GM23338 (cell line): ENCODE data around the gene LINGO4. TPM values are rescaled to one million over a fixed set of nuclear protein-coding genes. Genes with fewer than 3 reads are reported as not detected.

ENCODE experiments used
- ATAC-seq: fragments of 200-7000 bp; cut with Tn5 transposase; 3 replicates; pipeline ENCODE4 v1.9.1; 2020
- DNase-seq: peaks from one replicate; pipeline ENCODE4 v3.0.0-alpha.2; 2015; ENCODE audit warnings: low spot score
- H2AFZ ChIP-seq: fragments of 200-600 bp; sonication (generic); 2 replicates; pipeline ENCODE4 v1.8.0; 2016; ENCODE audit warnings: antibody characterized with exemption, mild to moderate bottlenecking, moderate library complexity
- H3F3A ChIP-seq: fragments of 200-600 bp; sonication (generic); replicated peaks from 2 replicates; pipeline ENCODE4 v1.8.0; 2017; ENCODE audit warnings: antibody characterized with exemption, mixed run types, low read depth
- H3K27ac ChIP-seq: fragments of 200-600 bp; sonication (generic); 2 replicates; pipeline ENCODE4 v1.6.1; 2016; ENCODE audit warnings: low read depth
- H3K27me3 ChIP-seq: fragments of 200-600 bp; sonication (generic); 2 replicates; pipeline ENCODE4 v1.8.0; 2016; ENCODE audit warnings: mild to moderate bottlenecking, mixed run types, moderate library complexity; ENCODE audit not compliant: insufficient read depth
- H3K36me3 ChIP-seq: fragments of 200-600 bp; sonication (generic); 2 replicates; pipeline ENCODE4 v1.8.0; 2016; ENCODE audit warnings: mild to moderate bottlenecking; ENCODE audit not compliant: insufficient read depth
- H3K4me1 ChIP-seq: fragments of 200-600 bp; sonication (generic); 2 replicates; pipeline ENCODE4 v1.8.0; 2016; ENCODE audit warnings: mild to moderate bottlenecking, moderate library complexity; ENCODE audit not compliant: insufficient read depth
- H3K4me2 ChIP-seq: fragments of 200-600 bp; sonication (generic); 2 replicates; pipeline ENCODE4 v1.7.1; 2017; ENCODE audit warnings: mixed run types
- H3K4me3 ChIP-seq: fragments of 200-600 bp; sonication (generic); 2 replicates; pipeline ENCODE4 v1.6.1; 2016; ENCODE audit warnings: mixed run types
- H3K79me2 ChIP-seq: fragments of 200-600 bp; sonication (generic); replicated peaks from 2 replicates; pipeline ENCODE4 v1.8.0; 2017; ENCODE audit warnings: mild to moderate bottlenecking; ENCODE audit not compliant: insufficient read depth
- H3K9me2 ChIP-seq: fragments of 200-600 bp; sonication (generic); 2 replicates; pipeline ENCODE4 v1.8.0; 2017; ENCODE audit not compliant: insufficient read depth
- H4K20me1 ChIP-seq: fragments of 200-600 bp; sonication (generic); replicated peaks from 2 replicates; pipeline ENCODE4 v1.8.0; 2017; ENCODE audit warnings: mild to moderate bottlenecking; ENCODE audit not compliant: insufficient read depth
- H3K27ac Mint-ChIP-seq: 2 replicates; pipeline ENCODE4 v1.8.0; 2020; ENCODE audit warnings: inconsistent platforms, mild to moderate bottlenecking, moderate library complexity, mixed read lengths
- H3K27me3 Mint-ChIP-seq: 3 replicates; pipeline ENCODE4 v1.8.0; 2022; ENCODE audit warnings: low read depth, mild to moderate bottlenecking, moderate library complexity, mixed read lengths, inconsistent platforms; ENCODE audit not compliant: insufficient read depth, poor library complexity
- H3K36me3 Mint-ChIP-seq: 3 replicates; pipeline ENCODE4 v1.8.0; 2021; ENCODE audit warnings: low read depth, mild to moderate bottlenecking, inconsistent platforms, moderate library complexity, mixed read lengths
- H3K4me1 Mint-ChIP-seq: 3 replicates; pipeline ENCODE4 v1.8.0; 2020; ENCODE audit warnings: mild to moderate bottlenecking, inconsistent platforms, mixed read lengths
- H3K4me3 Mint-ChIP-seq: 3 replicates; pipeline ENCODE4 v1.8.0; 2021; ENCODE audit warnings: moderate library complexity, mild to moderate bottlenecking, inconsistent platforms, mixed read lengths
- H3K9me3 Mint-ChIP-seq: 3 replicates; pipeline ENCODE4 v1.8.0; 2020; ENCODE audit warnings: moderate library complexity, mild to moderate bottlenecking, inconsistent platforms, mixed read lengths
- CREB1 ChIP-seq: fragments of 250-450 bp; sonication (Bioruptor Pico); IDR thresholded peaks from 2 replicates; pipeline ENCODE4 v1.5.0; 2020; ENCODE audit warnings: low read depth, mild to moderate bottlenecking, moderate library complexity
- EZH2 ChIP-seq: fragments of 200-600 bp; sonication (generic); IDR thresholded peaks from one replicate; pipeline ENCODE4 v1.8.0; 2017; ENCODE audit warnings: antibody characterized with exemption, mild to moderate bottlenecking, low read depth; ENCODE audit not compliant: unreplicated experiment
- JUNB ChIP-seq: IDR thresholded peaks from one replicate; pipeline ENCODE4 v1.6.1; 2016; ENCODE audit warnings: antibody characterized with exemption; ENCODE audit not compliant: unreplicated experiment
- NANOG ChIP-seq: IDR thresholded peaks from 2 replicates; pipeline ENCODE4 v1.6.1; 2016; ENCODE audit warnings: antibody characterized with exemption, borderline replicate concordance
- POLR2AphosphoS5 ChIP-seq: IDR thresholded peaks from 2 replicates; pipeline ENCODE4 v1.6.1; 2016; ENCODE audit warnings: antibody characterized with exemption, low read depth
- REST ChIP-seq: IDR thresholded peaks from one replicate; pipeline ENCODE4 v1.6.1; 2018; ENCODE audit warnings: antibody characterized with exemption; ENCODE audit not compliant: unreplicated experiment
- STAT1 ChIP-seq: IDR thresholded peaks from one replicate; pipeline ENCODE4 v1.6.1; 2016; ENCODE audit warnings: antibody characterized with exemption; ENCODE audit not compliant: unreplicated experiment
- ZNF114 ChIP-seq: fragments of 250-450 bp; sonication (Bioruptor Pico); IDR thresholded peaks from 2 replicates; pipeline ENCODE4 v1.5.0; 2020; ENCODE audit warnings: mild to moderate bottlenecking, moderate library complexity
- ZNF331 ChIP-seq: fragments of 250-450 bp; sonication (Bioruptor Pico); IDR thresholded peaks from 2 replicates; pipeline ENCODE4 v1.5.0; 2020; ENCODE audit warnings: low read depth, mild to moderate bottlenecking, moderate library complexity
- ZNF462 ChIP-seq: fragments of 250-450 bp; sonication (Bioruptor Pico); IDR thresholded peaks from 2 replicates; pipeline ENCODE4 v1.5.0; 2020; ENCODE audit warnings: mild to moderate bottlenecking, moderate library complexity
- polyA plus RNA-seq: library from polyadenylated mRNA; unstranded; fragments of >200 nt; fragmentation: Nextera tagmentation; extraction: Ambion mirVana; gene quantifications from 2 replicates; pipeline ENCODE4 v1.2.1, GENCODE V29; 2016
- total RNA-seq: library from RNA; depleted of rRNA; stranded (reverse); fragments of >200 nt; shearing (Covaris generic); gene quantifications from 2 replicates; pipeline ENCODE4 v1.2.3, GENCODE V29; 2014
- TF ChIP-seq, protein P1 (sequence below), 2 experiments: fragments of 200-600 bp in 1 of 2; sonication (generic) in 1 of 2; conservative IDR thresholded peaks; 2 replicates each; pipeline versions ENCODE4 v1.5.1 to v1.6.1; 2016 to 2017; ENCODE audit warnings: antibody characterized with exemption in 2 of 2, low read depth in 2 of 2, mild to moderate bottlenecking in 2 of 2, moderate library complexity in 1 of 2
- TF ChIP-seq, protein P2 (sequence below): IDR thresholded peaks from 2 replicates; pipeline ENCODE4 v1.6.1; 2016; ENCODE audit warnings: antibody characterized with exemption

The LINGO4 gene
- total and polyA plus RNA-seq, 2 experiments from 2014 or later = not detected

DNA sequence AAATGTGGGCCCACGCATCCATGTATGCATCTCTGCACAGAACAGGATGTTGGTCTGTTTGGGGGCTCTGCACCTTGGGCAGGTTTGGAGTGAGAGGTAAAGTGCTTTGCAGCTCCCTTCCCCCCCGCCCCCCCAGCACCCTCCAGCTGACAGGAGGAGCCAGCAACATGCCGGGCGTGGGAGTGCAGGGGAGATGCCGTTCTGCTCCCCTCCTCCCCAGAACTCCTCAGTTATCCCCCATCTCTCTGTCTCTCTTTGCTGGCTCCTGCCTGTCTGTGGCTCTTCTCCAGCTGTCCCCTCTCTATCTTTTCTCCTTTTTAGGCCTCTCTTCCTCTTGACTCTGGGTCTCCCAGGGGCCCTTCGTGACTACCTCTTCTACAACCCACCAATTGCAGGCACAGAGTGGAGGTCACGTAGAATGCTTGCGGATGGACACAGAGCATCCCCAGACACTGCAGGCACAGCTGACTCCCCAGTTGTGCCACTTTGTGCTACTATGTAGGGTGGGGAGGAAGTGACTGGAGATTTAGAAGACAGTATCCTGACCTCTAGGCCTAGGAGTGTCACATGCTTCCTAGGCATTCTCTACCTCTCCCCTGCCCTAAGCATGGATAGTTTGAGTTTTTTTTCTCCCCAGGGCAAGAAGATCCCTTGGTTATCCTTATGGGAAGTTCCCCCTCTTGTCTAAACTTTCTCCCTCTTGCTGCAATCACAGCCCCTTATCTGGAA, 28.1 kb upstream of the LINGO4 start:
- Histone ChIP-seq H3K27me3 (peaks cover 17% of the 10 kb centered on the region), H3K4me1 (peaks cover 35% of the 10 kb centered on the region), H2AFZ (no peak overlapping the region), H3K9me2 (no peaks in the 10 kb centered on the region), H3K4me3 (no peak overlapping the region), H3K36me3 (no peaks in the 10 kb centered on the region), H3K4me2 (no peak overlapping the region), H3K79me2 (no peaks in the 10 kb centered on the region), H3K27ac (no peak overlapping the region), H4K20me1 (no peaks in the 10 kb centered on the region), H3F3A (no peaks in the 10 kb centered on the region; the same call in 1 of the 2 replicates)
- H3K4me3 Mint-ChIP-seq = no peak overlapping the region
- TF ChIP-seq ZNF331 (no peak), REST (no peak), NANOG (no peak), CREB1 (no peak), EZH2 (no peak), POLR2AphosphoS5 (no peak), JUNB (no peak), ZNF462 (CRISPR knock-in tag) (no peak), STAT1 (no peak), ZNF114 (no peak)
- TF ChIP-seq, protein P1, sequence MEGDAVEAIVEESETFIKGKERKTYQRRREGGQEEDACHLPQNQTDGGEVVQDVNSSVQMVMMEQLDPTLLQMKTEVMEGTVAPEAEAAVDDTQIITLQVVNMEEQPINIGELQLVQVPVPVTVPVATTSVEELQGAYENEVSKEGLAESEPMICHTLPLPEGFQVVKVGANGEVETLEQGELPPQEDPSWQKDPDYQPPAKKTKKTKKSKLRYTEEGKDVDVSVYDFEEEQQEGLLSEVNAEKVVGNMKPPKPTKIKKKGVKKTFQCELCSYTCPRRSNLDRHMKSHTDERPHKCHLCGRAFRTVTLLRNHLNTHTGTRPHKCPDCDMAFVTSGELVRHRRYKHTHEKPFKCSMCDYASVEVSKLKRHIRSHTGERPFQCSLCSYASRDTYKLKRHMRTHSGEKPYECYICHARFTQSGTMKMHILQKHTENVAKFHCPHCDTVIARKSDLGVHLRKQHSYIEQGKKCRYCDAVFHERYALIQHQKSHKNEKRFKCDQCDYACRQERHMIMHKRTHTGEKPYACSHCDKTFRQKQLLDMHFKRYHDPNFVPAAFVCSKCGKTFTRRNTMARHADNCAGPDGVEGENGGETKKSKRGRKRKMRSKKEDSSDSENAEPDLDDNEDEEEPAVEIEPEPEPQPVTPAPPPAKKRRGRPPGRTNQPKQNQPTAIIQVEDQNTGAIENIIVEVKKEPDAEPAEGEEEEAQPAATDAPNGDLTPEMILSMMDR (conservative IDR thresholded peaks at IDR 0.05; ENCODE audit: low read depth in 2 of 2) = no peak
- TF ChIP-seq, protein P2, sequence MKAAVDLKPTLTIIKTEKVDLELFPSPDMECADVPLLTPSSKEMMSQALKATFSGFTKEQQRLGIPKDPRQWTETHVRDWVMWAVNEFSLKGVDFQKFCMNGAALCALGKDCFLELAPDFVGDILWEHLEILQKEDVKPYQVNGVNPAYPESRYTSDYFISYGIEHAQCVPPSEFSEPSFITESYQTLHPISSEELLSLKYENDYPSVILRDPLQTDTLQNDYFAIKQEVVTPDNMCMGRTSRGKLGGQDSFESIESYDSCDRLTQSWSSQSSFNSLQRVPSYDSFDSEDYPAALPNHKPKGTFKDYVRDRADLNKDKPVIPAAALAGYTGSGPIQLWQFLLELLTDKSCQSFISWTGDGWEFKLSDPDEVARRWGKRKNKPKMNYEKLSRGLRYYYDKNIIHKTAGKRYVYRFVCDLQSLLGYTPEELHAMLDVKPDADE = no peak
- H3K36me3 Mint-ChIP-seq = no peaks in the 10 kb centered on the region; the same call in 2 of the 3 replicates
- DNase-seq (no peak), ATAC-seq (no peak)
- H3K9me3 Mint-ChIP-seq = peaks cover 4% of the 10 kb centered on the region; the same call in 1 of the 3 replicates
- peaks cover 45% of the 10 kb centered on the region for H3K4me1 Mint-ChIP-seq
- H3K27ac Mint-ChIP-seq = no peak overlapping the region
- H3K27me3 Mint-ChIP-seq = peaks cover 24% of the 10 kb centered on the region
